SK-N-MC (cell line): Measurements from ENCODE around the gene HLF.

Experiments used
- DNase-seq: peaks from one replicate; pipeline ENCODE4 v3.0.0-alpha.2; 2011; ENCODE audit warnings: low read depth, low spot score
- H3K27ac ChIP-seq: fragments of 200-600 bp; sonication (generic); 2 replicates; pipeline ENCODE4 v1.5.1; 2016; ENCODE audit warnings: mixed run types
- H3K36me3 ChIP-seq: fragments of 200-600 bp; sonication (generic); 2 replicates; pipeline ENCODE4 v1.6.1; 2017; ENCODE audit warnings: antibody characterized with exemption, low read length, mixed read lengths; ENCODE audit not compliant: insufficient read depth
- H3K4me3 ChIP-seq: fragments of 200-600 bp; sonication (generic); 2 replicates; pipeline ENCODE4 v1.5.1; 2016
- H3K9ac ChIP-seq: fragments of 200-600 bp; sonication (generic); 2 replicates; pipeline ENCODE4 v1.8.0; 2017; ENCODE audit warnings: mixed run types, mixed read lengths; ENCODE audit not compliant: insufficient read length
- H3K9me3 ChIP-seq: fragments of 200-600 bp; sonication (generic); 2 replicates; pipeline ENCODE4 v1.6.1; 2017; ENCODE audit warnings: low read depth, mild to moderate bottlenecking, antibody characterized with exemption, low read length, moderate library complexity, mixed read lengths
- EZH2 ChIP-seq: fragments of 200-600 bp; sonication (generic); IDR thresholded peaks from one replicate; pipeline ENCODE4 v1.6.1; 2017; ENCODE audit warnings: antibody characterized with exemption
- FOXP2 ChIP-seq: optimal IDR thresholded peaks from 2 replicates; pipeline ENCODE3; 2011; ENCODE audit warnings: mild to moderate bottlenecking, moderate library complexity; ENCODE audit not compliant: insufficient read depth; ENCODE audit errors: extremely low read length, control extremely low read depth
- POLR2AphosphoS5 ChIP-seq: IDR thresholded peaks from 2 replicates; pipeline ENCODE4 v1.6.1; 2012; ENCODE audit warnings: mild to moderate bottlenecking, low read depth, low read length, borderline replicate concordance

HLF gene

GRCh38 chr17:55283256-55283965 lies 18.7 kb downstream of the HLF start:
- Histone ChIP-seq H3K9ac (no peak overlapping the region), H3K4me3 (no peak overlapping the region), H3K27ac (no peak overlapping the region), H3K9me3 (no peaks in the 10 kb centered on the region), H3K36me3 (no peaks in the 10 kb centered on the region)
- TF ChIP-seq FOXP2 (no peak), EZH2 (no peak), POLR2AphosphoS5 (no peak)
- no peak for DNase-seq

GRCh38 chr17:55284001-55284884 lies 19.5 kb downstream of the HLF start:
- Histone ChIP-seq H3K36me3 (no peaks in the 10 kb centered on the region), H3K27ac (no peak overlapping the region), H3K9me3 (no peaks in the 10 kb centered on the region), H3K4me3 (no peak overlapping the region), H3K9ac (no peak overlapping the region)
- TF ChIP-seq FOXP2 (no peak), POLR2AphosphoS5 (no peak), EZH2 (no peak)
- DNase-seq = no peak

- no peak overlapping the region for H3K27ac ChIP-seq
- H3K9ac ChIP-seq = no peak overlapping the region
- no peak for DNase-seq
- no peak overlapping the region for H3K4me3 ChIP-seq
- no peaks in the 10 kb centered on the region for H3K36me3 ChIP-seq
- no peak for TF ChIP-seq POLR2AphosphoS5
- no peak for TF ChIP-seq EZH2
- TF ChIP-seq FOXP2 = no peak
- no peaks in the 10 kb centered on the region for H3K9me3 ChIP-seq
These were observed 20.2 kb downstream of the HLF start for GRCh38 chr17:55284944-55285339.

GRCh38 chr17:55285340-55286301 lies 20.9 kb downstream of the HLF start:
- H3K9ac ChIP-seq = no peak overlapping the region
- H3K4me3 ChIP-seq = no peak overlapping the region
- no peak for DNase-seq
- no peak for TF ChIP-seq POLR2AphosphoS5
- no peak for TF ChIP-seq FOXP2
- no peak for TF ChIP-seq EZH2
- H3K9me3 ChIP-seq = no peaks in the 10 kb centered on the region
- H3K27ac ChIP-seq = no peak overlapping the region
- no peaks in the 10 kb centered on the region for H3K36me3 ChIP-seq

- Histone ChIP-seq H3K27ac (no peak overlapping the region), H3K36me3 (0 out of 2 replicates have a peak, but pooled peaks cover 5% of the 10 kb centered on the region), H3K4me3 (no peak overlapping the region), H3K9ac (no peak overlapping the region), H3K9me3 (no peaks in the 10 kb centered on the region; the same call in 1 of the 2 replicates)
- TF ChIP-seq POLR2AphosphoS5 (no peak), FOXP2 (no peak), EZH2 (no peak)
- DNase-seq = no peak
These were observed 22.2 kb downstream of the HLF start for GRCh38 chr17:55286681-55287589.

DNA sequence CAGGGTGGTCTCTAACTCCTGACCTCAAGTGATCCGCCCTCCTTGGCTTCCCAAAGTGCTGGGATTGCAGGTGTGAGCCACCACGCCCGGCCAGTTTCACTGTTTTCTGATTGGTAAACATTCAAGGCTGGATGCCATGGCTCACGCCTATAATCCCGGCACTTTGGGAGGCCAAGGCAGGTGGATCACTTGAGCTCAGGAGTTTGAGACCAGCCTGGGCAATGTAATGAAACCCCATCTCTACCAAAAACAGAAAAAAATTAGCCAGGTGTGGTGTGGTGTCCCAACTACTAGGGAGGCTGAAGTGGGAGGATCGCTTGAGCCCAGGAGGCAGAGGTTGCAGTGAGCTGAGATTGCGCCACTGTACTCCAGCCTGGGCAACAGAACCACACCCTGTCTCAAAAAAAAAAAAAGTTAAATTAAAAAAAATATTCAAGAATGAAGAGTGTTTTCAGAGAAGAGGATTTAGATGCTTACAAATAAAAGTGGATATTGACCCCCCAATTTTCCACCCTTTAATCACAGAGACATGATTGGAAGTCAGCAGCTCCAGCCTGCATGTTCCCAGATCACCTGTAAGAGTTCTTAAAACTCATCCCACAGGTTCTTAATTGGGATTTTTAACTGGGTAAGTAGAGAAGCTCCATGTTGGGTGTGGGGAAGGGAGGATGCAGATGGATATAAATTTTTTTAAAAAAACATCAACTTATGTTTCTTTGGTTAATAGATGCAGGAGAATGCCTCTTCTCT lies 23.8 kb downstream of the HLF start:
- H3K27ac ChIP-seq = no peak overlapping the region
- H3K4me3 ChIP-seq = no peak overlapping the region
- TF ChIP-seq EZH2 = no peak
- TF ChIP-seq FOXP2 = no peak
- TF ChIP-seq POLR2AphosphoS5 = no peak
- H3K9me3 ChIP-seq = no peaks in the 10 kb centered on the region; the same call in 1 of the 2 replicates
- DNase-seq = no peak
- H3K36me3 ChIP-seq = 0 out of 2 replicates have a peak, but pooled peaks cover 5% of the 10 kb centered on the region
- no peak overlapping the region for H3K9ac ChIP-seq

DNA sequence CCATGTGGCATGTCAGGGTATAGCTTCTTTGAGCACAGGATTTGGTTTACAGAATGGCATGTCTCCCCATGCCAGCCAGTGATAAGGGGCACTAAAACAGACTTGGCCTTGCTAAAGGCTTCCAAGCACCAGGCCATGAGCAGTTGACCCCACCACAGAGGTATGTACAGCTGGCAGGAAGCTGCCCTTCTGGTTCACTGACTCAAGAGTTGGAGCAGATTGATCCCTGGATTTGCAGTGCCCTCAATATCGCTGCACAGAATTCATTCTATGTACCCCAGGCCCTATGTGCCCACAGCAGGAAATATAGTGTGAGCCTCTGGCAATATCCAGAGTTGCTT lies 24.3 kb downstream of the HLF start:
- Histone ChIP-seq H3K36me3 (0 out of 2 replicates have a peak, but pooled peaks cover 5% of the 10 kb centered on the region), H3K9me3 (no peaks in the 10 kb centered on the region; the same call in 1 of the 2 replicates), H3K27ac (no peak overlapping the region), H3K4me3 (no peak overlapping the region), H3K9ac (no peak overlapping the region)
- no peak for DNase-seq
- TF ChIP-seq POLR2AphosphoS5 (no peak), FOXP2 (no peak), EZH2 (no peak)
